Measurements from ENCODE around the gene PLXNA1. TPM values are rescaled to one million over a fixed set of nuclear protein-coding genes. Genes with fewer than 3 reads are reported as not detected.

PLXNA1 gene
- 28.7 and 44.4 TPM in 2 replicates for total RNA-seq (2014; rRNA removed; shearing (Covaris generic))

- DNase-seq (ENCODE audit: low read depth in 1 of 2, low spot score in 2 of 2) = peak; percentile 73 to 96
- Histone ChIP-seq H3K27me3 (replicated peaks) (no peaks in the 10 kb centered on the region), H3K4me3 (peak within 1 kb of the TSS; percentile 92), H3K9me3 (replicated peaks) (no peaks in the 10 kb centered on the region), H3K27ac (peak within 1 kb of the TSS; percentile 79), H3K4me1 (replicated peaks) (peaks cover 20% of the 10 kb centered on the region), H3K36me3 (peaks cover 8% of the 10 kb centered on the region)
Observed at GRCh38 chr3:126982471-126983175, at the start of gene PLXNA1. Gene PLXNA1, plus strand, starts transcription at chr3:126983115. Its CDS starts 5,479 bp downstream, at chr3:126988594.

- Histone ChIP-seq H3K4me1 (replicated peaks) (peaks cover 48% of the 10 kb centered on the region), H3K36me3 (no peaks in the 10 kb centered on the region; the same call in 1 of the 2 replicates), H3K4me3 (no peak overlapping the region), H3K27ac (no peak overlapping the region), H3K9me3 (replicated peaks) (no peaks in the 10 kb centered on the region), H3K27me3 (replicated peaks) (no peaks in the 10 kb centered on the region)
- DNase-seq (ENCODE audit: low read depth in 1 of 2, low spot score in 2 of 2) = no peak
Observed at GRCh38 chr3:126934031-126934531, 48.8 kb upstream of the PLXNA1 start.

GRCh38 chr3:126934991-126935390 is 47.9 kb upstream of the PLXNA1 start:
- Histone ChIP-seq H3K27ac (no peak overlapping the region), H3K9me3 (replicated peaks) (no peaks in the 10 kb centered on the region), H3K27me3 (replicated peaks) (no peaks in the 10 kb centered on the region), H3K4me3 (no peak overlapping the region), H3K36me3 (no peaks in the 10 kb centered on the region; the same call in 1 of the 2 replicates), H3K4me1 (replicated peaks) (peaks cover 55% of the 10 kb centered on the region)
- no peak for DNase-seq (ENCODE audit: low read depth in 1 of 2, low spot score in 2 of 2)

GRCh38 chr3:126935756-126936509 is 47.0 kb upstream of the PLXNA1 start:
- Histone ChIP-seq H3K4me3 (no peak overlapping the region), H3K27ac (no peak overlapping the region), H3K27me3 (replicated peaks) (no peaks in the 10 kb centered on the region), H3K36me3 (no peaks in the 10 kb centered on the region; the same call in 1 of the 2 replicates), H3K9me3 (replicated peaks) (no peaks in the 10 kb centered on the region), H3K4me1 (replicated peaks) (peaks cover 52% of the 10 kb centered on the region)
- no peak for DNase-seq (ENCODE audit: low read depth in 1 of 2, low spot score in 2 of 2)

- peaks cover 42% of the 10 kb centered on the region for H3K4me1 ChIP-seq (replicated peaks)
- H3K36me3 ChIP-seq = no peaks in the 10 kb centered on the region; the same call in 1 of the 2 replicates
- H3K27me3 ChIP-seq (replicated peaks) = no peaks in the 10 kb centered on the region
- no peaks in the 10 kb centered on the region for H3K9me3 ChIP-seq (replicated peaks)
- no peak overlapping the region for H3K27ac ChIP-seq
- DNase-seq (ENCODE audit: low read depth in 1 of 2, low spot score in 2 of 2) = no peak
- no peak overlapping the region for H3K4me3 ChIP-seq
Observed at GRCh38 chr3:126936853-126937425, 46.0 kb upstream of the PLXNA1 start.

- no peaks in the 10 kb centered on the region for H3K9me3 ChIP-seq (replicated peaks)
- no peaks in the 10 kb centered on the region for H3K27me3 ChIP-seq (replicated peaks)
- no peak overlapping the region for H3K27ac ChIP-seq
- H3K4me1 ChIP-seq (replicated peaks) = peaks cover 36% of the 10 kb centered on the region
- H3K4me3 ChIP-seq = no peak overlapping the region
- DNase-seq (ENCODE audit: low read depth in 1 of 2, low spot score in 2 of 2) = no peak
- no peaks in the 10 kb centered on the region; the same call in 1 of the 2 replicates for H3K36me3 ChIP-seq
Observed at GRCh38 chr3:126937533-126937932, 45.4 kb upstream of the PLXNA1 start.

GRCh38 chr3:126937973-126938372 is 44.9 kb upstream of the PLXNA1 start:
- no peaks in the 10 kb centered on the region for H3K9me3 ChIP-seq (replicated peaks)
- H3K36me3 ChIP-seq = no peaks in the 10 kb centered on the region; the same call in 1 of the 2 replicates
- DNase-seq (ENCODE audit: low read depth in 1 of 2, low spot score in 2 of 2) = no peak
- H3K4me1 ChIP-seq (replicated peaks) = peaks cover 32% of the 10 kb centered on the region
- H3K27ac ChIP-seq = no peak overlapping the region
- H3K27me3 ChIP-seq (replicated peaks) = no peaks in the 10 kb centered on the region
- no peak overlapping the region for H3K4me3 ChIP-seq

- H3K27ac ChIP-seq = no peak overlapping the region
- H3K4me3 ChIP-seq = no peak overlapping the region
- H3K36me3 ChIP-seq = no peaks in the 10 kb centered on the region; the same call in 1 of the 2 replicates
- H3K4me1 ChIP-seq (replicated peaks) = peaks cover 28% of the 10 kb centered on the region
- no peaks in the 10 kb centered on the region for H3K9me3 ChIP-seq (replicated peaks)
- no peaks in the 10 kb centered on the region for H3K27me3 ChIP-seq (replicated peaks)
- DNase-seq (ENCODE audit: low read depth in 1 of 2, low spot score in 2 of 2) = no peak
Observed at GRCh38 chr3:126938520-126939337, 44.2 kb upstream of the PLXNA1 start.

GRCh38 chr3:126939338-126939718 is 43.6 kb upstream of the PLXNA1 start:
- no peaks in the 10 kb centered on the region for H3K27me3 ChIP-seq (replicated peaks)
- H3K9me3 ChIP-seq (replicated peaks) = no peaks in the 10 kb centered on the region
- peaks cover 28% of the 10 kb centered on the region for H3K4me1 ChIP-seq (replicated peaks)
- H3K27ac ChIP-seq = no peak overlapping the region
- no peak overlapping the region for H3K4me3 ChIP-seq
- no peak for DNase-seq (ENCODE audit: low read depth in 1 of 2, low spot score in 2 of 2)
- H3K36me3 ChIP-seq = no peaks in the 10 kb centered on the region

- H3K36me3 ChIP-seq = no peaks in the 10 kb centered on the region
- no peak overlapping the region for H3K4me3 ChIP-seq
- peaks cover 28% of the 10 kb centered on the region for H3K4me1 ChIP-seq (replicated peaks)
- H3K27ac ChIP-seq = no peak overlapping the region
- DNase-seq (ENCODE audit: low read depth in 1 of 2, low spot score in 2 of 2) = no peak
- no peaks in the 10 kb centered on the region for H3K9me3 ChIP-seq (replicated peaks)
- H3K27me3 ChIP-seq (replicated peaks) = no peaks in the 10 kb centered on the region
Observed at GRCh38 chr3:126939733-126940132, 43.2 kb upstream of the PLXNA1 start.

GRCh38 chr3:126941721-126942270 is 41.1 kb upstream of the PLXNA1 start:
- H3K27me3 ChIP-seq (replicated peaks) = no peaks in the 10 kb centered on the region
- no peak overlapping the region for H3K27ac ChIP-seq
- H3K9me3 ChIP-seq (replicated peaks) = no peaks in the 10 kb centered on the region
- no peak for DNase-seq (ENCODE audit: low read depth in 1 of 2, low spot score in 2 of 2)
- H3K4me1 ChIP-seq (replicated peaks) = peaks cover 27% of the 10 kb centered on the region
- no peaks in the 10 kb centered on the region for H3K36me3 ChIP-seq
- no peak overlapping the region for H3K4me3 ChIP-seq

GRCh38 chr3:126944089-126944965 is 38.6 kb upstream of the PLXNA1 start:
- Histone ChIP-seq H3K36me3 (no peaks in the 10 kb centered on the region), H3K4me3 (no peak overlapping the region), H3K27ac (no peak overlapping the region), H3K4me1 (replicated peaks) (peaks cover 4% of the 10 kb centered on the region), H3K27me3 (replicated peaks) (no peaks in the 10 kb centered on the region), H3K9me3 (replicated peaks) (no peaks in the 10 kb centered on the region)
- no peak for DNase-seq (ENCODE audit: low read depth in 1 of 2, low spot score in 2 of 2)

All from SJSA1 (cell line).